Measurements from ENCODE around the gene COLEC12. TPM values are rescaled to one million over a fixed set of nuclear protein-coding genes. Genes with fewer than 3 reads are reported as not detected.
A peak's percentile ranks its signal among the peaks of the same experiment; 100 is the strongest.

Gene COLEC12
- total RNA-seq, 1 donor from 2014 or later = 157 TPM

GRCh38 chr18:364256-364826 is 136.2 kb downstream of the COLEC12 start:
- Mint-ChIP-seq H3K27ac (ENCODE audit: unreplicated experiment) (no peak overlapping the region), H3K27me3 (ENCODE audit: unreplicated experiment) (peaks cover 4% of the 10 kb centered on the region), H3K4me3 (ENCODE audit: unreplicated experiment) (no peak overlapping the region), H3K4me1 (ENCODE audit: unreplicated experiment) (peaks cover 70% of the 10 kb centered on the region), H3K36me3 (ENCODE audit: low read depth, unreplicated experiment) (peaks cover 19% of the 10 kb centered on the region), H3K9me3 (ENCODE audit: unreplicated experiment) (no peaks in the 10 kb centered on the region)
- no peak for DNase-seq (ENCODE audit: low spot score)
- TF ChIP-seq, protein P1, sequence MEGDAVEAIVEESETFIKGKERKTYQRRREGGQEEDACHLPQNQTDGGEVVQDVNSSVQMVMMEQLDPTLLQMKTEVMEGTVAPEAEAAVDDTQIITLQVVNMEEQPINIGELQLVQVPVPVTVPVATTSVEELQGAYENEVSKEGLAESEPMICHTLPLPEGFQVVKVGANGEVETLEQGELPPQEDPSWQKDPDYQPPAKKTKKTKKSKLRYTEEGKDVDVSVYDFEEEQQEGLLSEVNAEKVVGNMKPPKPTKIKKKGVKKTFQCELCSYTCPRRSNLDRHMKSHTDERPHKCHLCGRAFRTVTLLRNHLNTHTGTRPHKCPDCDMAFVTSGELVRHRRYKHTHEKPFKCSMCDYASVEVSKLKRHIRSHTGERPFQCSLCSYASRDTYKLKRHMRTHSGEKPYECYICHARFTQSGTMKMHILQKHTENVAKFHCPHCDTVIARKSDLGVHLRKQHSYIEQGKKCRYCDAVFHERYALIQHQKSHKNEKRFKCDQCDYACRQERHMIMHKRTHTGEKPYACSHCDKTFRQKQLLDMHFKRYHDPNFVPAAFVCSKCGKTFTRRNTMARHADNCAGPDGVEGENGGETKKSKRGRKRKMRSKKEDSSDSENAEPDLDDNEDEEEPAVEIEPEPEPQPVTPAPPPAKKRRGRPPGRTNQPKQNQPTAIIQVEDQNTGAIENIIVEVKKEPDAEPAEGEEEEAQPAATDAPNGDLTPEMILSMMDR (IDR thresholded peaks at IDR 0.05; ENCODE audit: unreplicated experiment) = no peak

GRCh38 chr18:363301-364085 is 137.0 kb downstream of the COLEC12 start:
- Mint-ChIP-seq H3K9me3 (ENCODE audit: unreplicated experiment) (no peaks in the 10 kb centered on the region), H3K36me3 (ENCODE audit: low read depth, unreplicated experiment) (peaks cover 15% of the 10 kb centered on the region), H3K4me1 (ENCODE audit: unreplicated experiment) (peaks cover 67% of the 10 kb centered on the region), H3K27ac (ENCODE audit: unreplicated experiment) (peak overlapping the region; percentile 94), H3K4me3 (ENCODE audit: unreplicated experiment) (no peak overlapping the region), H3K27me3 (ENCODE audit: unreplicated experiment) (peaks cover 4% of the 10 kb centered on the region)
- DNase-seq (ENCODE audit: low spot score) = no peak
- TF ChIP-seq, protein P1 (IDR thresholded peaks at IDR 0.05; ENCODE audit: unreplicated experiment) = no peak

DNA sequence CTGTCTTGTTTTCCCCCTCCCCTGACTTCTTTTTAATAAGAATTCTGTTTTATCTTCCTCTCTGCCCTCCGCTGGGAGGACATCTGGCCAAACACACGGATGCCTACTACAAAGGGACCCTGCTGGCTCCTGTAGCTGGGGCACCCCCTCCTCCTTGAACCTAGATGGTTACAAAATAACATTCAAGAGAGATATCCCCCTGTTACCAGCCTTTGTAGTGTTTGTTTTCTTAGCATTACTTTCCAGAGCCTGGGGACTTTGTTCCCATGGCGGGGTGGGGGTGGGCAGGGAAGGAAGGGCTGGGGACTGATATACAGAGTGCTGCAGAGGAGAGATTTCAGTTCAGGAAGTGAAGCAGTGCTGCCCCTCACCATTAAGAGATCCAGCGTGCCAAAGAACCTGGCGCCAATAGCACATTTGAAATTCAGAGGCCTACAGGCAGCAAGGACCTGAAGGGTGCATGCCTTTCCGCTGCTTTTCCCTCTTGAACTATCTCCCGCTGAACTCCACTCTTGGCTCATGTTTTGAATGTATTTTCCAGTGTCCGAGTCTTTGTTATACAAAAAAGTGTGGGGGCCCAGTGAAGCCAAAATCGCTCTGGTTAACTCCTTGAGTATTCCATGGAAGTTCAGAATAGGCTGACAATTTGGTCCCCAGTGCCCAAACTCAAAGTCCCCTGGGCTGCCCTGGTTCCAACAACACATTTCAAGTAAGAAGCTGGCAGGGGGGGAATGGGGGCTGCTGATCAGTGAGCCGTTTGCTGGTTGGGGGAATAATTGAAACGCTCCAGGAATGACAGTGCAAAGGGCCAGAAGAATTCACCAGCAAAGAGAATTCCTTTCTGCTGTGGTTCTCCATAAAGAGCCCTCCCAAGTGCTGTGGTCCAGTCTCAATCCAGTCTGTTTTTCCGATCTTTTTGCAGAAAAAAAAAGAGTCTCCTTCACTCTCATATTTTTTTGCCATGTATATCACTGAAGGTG is 137.9 kb downstream of the COLEC12 start:
- H3K36me3 Mint-ChIP-seq (ENCODE audit: low read depth, unreplicated experiment) = peaks cover 15% of the 10 kb centered on the region
- no peak overlapping the region for H3K4me3 Mint-ChIP-seq (ENCODE audit: unreplicated experiment)
- peaks cover 64% of the 10 kb centered on the region for H3K4me1 Mint-ChIP-seq (ENCODE audit: unreplicated experiment)
- H3K27me3 Mint-ChIP-seq (ENCODE audit: unreplicated experiment) = peaks cover 4% of the 10 kb centered on the region
- no peaks in the 10 kb centered on the region for H3K9me3 Mint-ChIP-seq (ENCODE audit: unreplicated experiment)
- DNase-seq (ENCODE audit: low spot score) = no peak
- peak overlapping the region; percentile 94 for H3K27ac Mint-ChIP-seq (ENCODE audit: unreplicated experiment)
- TF ChIP-seq, protein P1 (IDR thresholded peaks at IDR 0.05; ENCODE audit: unreplicated experiment) = no peak

GRCh38 chr18:361941-362310 is 138.6 kb downstream of the COLEC12 start:
- TF ChIP-seq, protein P1 (IDR thresholded peaks at IDR 0.05; ENCODE audit: unreplicated experiment) = no peak
- peaks cover 4% of the 10 kb centered on the region for H3K27me3 Mint-ChIP-seq (ENCODE audit: unreplicated experiment)
- peaks cover 16% of the 10 kb centered on the region for H3K36me3 Mint-ChIP-seq (ENCODE audit: low read depth, unreplicated experiment)
- peak overlapping the region; percentile 94 for H3K27ac Mint-ChIP-seq (ENCODE audit: unreplicated experiment)
- H3K9me3 Mint-ChIP-seq (ENCODE audit: unreplicated experiment) = no peaks in the 10 kb centered on the region
- H3K4me3 Mint-ChIP-seq (ENCODE audit: unreplicated experiment) = peak overlapping the region; percentile 22
- H3K4me1 Mint-ChIP-seq (ENCODE audit: unreplicated experiment) = peaks cover 58% of the 10 kb centered on the region
- peak; percentile 33 for DNase-seq (ENCODE audit: low spot score)

Data from endothelial cell (in vitro differentiated cells).